IPS-18c (cell line): ENCODE measurements around the gene RCAN3.
A peak's percentile ranks its signal among the peaks of the same experiment; 100 is the strongest.
"Not testable (repeated sequence)": the region's sequence is repeated elsewhere in the genome, so short reads cannot be mapped to it uniquely, and the experiment has no call there.

Experiments
- H3K4me3 ChIP-seq: 2 replicates; pipeline ENCODE4 v1.7.0; 2013; ENCODE audit warnings: low read depth, mild to moderate bottlenecking, low read length, moderate library complexity; ENCODE audit not compliant: insufficient read depth
- H3K9me3 ChIP-seq: one replicate; pipeline ENCODE4 v1.6.1; 2013; ENCODE audit warnings: mild to moderate bottlenecking, low read length, moderate library complexity; ENCODE audit not compliant: control insufficient read depth, insufficient read depth

RCAN3 gene

DNA sequence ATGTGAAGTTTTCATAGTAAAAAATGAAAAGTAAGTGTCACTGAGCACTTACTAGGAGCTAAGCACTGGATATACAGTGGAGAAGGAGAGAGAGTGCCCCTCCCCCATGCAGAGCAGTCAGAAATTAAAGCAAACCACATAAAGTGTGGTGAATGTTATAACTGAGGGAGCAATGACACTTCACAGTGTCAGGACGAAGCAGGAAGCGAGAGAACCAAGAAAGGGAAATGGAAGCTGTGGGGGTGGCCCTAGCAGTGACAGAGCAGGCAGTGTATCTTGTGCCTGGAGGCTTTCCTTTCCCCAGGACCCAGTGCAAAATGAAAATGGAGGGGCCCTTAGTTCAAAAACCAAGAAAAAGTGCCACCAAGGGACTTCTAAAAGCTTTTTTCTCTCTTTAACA, 21.5 kb upstream of the RCAN3 start:
- no peaks in the 10 kb centered on the region for H3K9me3 ChIP-seq
- no peak overlapping the region for H3K4me3 ChIP-seq

DNA sequence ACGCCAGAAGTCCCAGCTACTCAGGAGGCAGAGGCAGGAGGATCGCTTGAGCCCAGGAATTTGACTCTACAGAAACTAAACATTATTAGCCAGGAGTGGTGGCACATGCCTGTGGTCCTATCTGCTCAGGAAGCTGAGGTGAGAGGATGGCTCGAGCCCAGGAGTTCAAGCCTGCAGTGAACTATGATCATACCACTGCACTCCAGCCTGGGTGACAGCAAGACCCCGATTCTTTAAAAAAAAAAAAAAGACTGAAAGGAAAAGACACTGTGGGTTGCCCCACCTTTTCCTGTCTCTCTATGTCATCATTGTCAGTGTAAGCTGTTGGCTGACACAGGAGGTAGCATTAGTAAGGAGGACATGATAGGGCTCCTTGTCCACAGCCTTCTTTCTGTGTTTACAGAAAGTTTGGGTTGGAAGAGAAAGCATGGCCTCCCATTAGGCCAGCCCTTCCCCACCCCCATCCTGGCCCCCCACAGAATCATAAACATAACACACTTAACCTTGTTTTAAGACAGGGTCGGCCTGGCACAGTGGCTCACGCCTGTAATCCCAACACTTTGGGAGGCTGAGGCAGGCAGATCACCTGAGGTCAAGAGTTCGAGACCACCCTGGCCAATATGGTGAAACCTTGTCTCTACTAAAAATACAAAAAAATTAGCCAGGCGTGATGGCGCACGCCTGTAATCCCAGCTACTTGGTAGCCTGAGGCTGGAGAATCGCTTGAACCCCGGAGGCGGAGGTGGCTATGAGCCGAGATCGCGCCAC, 20.6 kb upstream of the RCAN3 start:
- Histone ChIP-seq H3K4me3 (no peak overlapping the region), H3K9me3 (no peaks in the 10 kb centered on the region)

DNA sequence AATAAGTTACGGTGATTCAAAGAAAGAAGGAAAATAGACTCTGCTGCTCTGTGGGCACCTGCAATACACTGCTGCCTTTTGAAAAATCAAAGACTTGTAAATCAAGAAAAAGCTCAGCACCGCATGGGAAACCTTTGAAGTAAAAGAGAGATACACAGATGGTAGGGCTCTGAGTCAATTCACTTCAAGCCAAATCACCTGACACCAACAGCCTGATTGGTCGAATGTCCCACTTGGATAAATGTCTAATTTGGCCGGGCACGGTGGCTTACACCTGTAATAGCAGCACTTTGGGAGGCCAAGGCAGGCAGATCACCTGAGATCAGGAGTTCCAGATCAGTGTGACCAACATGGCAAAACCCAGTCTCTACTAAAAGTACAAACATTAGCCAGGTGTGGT, 19.2 kb upstream of the RCAN3 start:
- H3K9me3 ChIP-seq, result no peaks in the 10 kb centered on the region
- H3K4me3 ChIP-seq, result no peak overlapping the region

DNA sequence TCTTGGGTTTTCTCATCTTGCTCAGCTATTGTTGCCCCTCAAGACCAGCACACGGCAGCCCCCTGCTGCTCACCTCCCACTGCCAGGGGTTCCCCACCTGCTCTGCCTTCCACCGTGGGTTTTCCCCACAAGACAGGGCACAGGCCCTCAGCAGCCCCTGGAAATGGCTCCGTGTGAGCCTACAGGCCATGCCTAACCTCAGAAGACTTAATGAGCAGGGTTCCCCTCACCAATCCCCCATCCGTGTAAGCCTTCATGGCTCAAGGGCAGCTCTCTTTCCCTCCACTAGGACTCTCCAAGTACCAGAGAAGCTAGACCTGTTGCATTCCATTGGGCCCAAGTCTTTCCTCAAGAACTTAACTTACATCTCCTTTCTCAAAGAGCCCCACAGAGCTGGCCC, 18.4 kb upstream of the RCAN3 start:
- Histone ChIP-seq H3K9me3 (peaks cover 4% of the 10 kb centered on the region), H3K4me3 (no peak overlapping the region)

DNA sequence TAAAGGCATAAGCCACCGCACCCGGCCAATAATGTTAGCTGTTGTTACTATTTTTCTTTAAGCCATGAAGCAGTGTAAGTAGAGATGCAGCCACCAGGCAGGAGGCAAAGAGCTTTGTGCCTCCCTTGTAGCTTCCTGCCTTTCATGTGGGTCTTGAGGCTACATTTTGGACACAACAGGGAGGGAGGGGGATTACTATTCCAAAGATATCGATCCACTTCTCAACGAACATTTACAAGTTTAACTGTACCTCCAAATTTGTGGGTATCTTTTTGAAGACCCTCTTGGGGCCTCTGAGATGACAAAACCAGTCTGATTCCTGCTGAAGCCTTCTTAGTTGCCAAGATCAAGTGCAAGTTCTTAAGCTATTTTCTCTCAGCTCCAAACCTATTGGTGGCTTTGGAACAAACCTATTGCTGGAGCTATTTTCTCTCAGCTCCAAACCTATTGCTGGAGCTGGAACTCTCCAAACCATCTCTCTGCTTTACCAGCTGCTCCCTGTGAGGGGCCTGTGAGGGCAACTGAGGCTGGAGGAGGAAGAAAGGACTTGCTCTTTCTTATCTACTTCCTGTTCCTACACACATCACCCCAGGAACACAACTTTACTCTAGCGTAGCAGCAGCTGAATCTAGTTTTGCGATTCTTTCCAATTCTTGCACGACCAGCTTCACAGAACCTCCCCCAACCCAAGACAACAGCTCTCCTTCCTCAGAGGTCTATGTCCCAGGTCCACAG, 16.1 kb upstream of the RCAN3 start:
- Histone ChIP-seq H3K9me3 (peaks cover 7% of the 10 kb centered on the region), H3K4me3 (no peak overlapping the region)

- H3K9me3 ChIP-seq, result peaks cover 7% of the 10 kb centered on the region
Measured at GRCh38 chr1:24487455-24487854, 15.2 kb upstream of the RCAN3 start.

DNA sequence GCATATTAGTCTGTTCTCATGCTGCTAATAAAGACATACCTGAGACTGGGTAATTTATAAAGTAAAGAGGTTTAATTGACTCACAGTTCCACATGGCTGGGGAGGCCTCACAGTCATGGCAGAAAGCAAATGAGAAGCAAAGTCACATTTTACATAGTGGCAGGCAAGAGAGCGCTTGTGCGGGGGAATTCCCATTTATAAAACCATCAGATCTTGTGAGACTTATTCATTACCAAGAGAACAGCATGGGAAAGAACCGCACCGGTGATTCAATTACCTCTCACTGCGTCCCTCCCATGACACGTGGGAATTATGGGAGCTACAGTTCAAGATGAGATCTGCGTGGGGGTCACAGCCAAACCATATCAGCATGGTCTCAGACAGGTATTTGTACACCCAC, 14.5 kb upstream of the RCAN3 start:
- H3K4me3 ChIP-seq, H3K9me3 ChIP-seq: not testable (repeated sequence)

More at GRCh38 chr1:24487455-24487854, 15.2 kb upstream of the RCAN3 start:
- H3K4me3 ChIP-seq, result no peak overlapping the region

- H3K9me3 ChIP-seq, result peaks cover 7% of the 10 kb centered on the region
- H3K4me3 ChIP-seq, result no peak overlapping the region
Measured at GRCh38 chr1:24489674-24490073, 13.0 kb upstream of the RCAN3 start.

DNA sequence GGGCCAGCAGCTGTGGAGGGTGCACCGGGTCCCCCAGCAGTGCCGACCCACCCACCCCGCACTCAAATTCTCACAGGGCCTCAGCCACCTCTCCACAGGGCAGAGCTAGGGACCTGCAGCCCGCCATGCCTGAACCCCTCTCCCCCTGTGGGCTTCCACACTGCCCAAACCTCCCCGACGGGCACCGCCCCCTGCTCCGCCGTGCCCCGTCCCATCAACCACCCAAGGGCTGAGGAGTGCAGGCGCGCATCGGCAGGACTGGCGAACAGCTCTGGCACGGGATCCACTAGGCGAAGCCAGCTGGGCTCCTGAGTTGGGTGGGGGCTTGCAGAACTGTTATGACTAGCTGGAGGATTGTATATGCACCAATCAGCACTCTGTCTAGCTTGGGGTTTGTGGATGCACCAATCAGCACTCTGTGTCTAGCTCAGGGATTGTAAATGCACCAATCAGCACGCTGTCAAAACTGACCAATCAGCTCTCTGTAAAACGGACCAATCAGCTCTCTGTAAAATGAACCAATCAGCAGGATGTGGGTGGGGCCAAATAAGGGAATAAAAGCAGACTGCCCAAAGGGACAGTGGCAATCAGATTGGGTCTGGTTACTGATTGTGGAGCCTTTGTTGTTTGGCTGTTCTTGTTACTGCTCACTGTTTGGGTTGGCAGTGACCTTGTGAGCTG, 12.4 kb upstream of the RCAN3 start:
- no peak overlapping the region for H3K4me3 ChIP-seq

DNA sequence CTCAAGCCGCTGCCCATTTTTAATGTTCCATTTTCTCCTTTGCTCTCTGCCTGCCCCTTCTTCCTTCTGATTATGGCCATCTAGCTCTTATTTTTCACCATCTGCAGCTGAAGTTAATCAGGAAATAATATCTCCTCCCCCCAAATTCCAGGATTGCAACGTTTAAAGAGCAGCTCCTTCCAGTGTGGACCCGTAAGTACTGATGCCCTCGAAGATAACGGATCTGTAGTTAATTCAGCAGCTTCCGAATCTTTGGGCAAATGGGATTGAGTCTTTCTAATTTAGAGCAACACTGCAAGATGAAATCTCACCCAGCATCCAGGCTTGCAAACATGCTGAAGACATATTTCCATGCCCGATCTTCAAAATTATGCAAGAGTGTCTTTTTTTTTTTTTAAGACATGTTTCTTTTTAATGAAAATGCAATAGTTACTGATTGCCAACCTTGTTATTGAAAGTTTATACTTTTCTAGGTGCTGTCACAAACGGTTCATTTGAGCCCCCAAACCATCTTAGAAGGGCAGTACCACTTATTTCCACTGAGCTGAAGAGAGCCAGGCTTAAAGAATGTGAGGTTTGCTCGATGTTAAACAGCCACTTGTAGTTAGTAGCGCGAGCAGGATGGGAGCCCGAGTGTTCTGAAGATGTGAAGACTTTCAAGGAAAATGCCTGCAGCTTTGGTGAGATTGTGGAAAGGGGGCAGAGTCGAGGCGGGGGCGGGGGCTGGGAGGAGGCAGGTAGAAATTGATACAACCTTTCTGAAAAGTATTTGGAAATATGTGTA, 10.9 kb upstream of the RCAN3 start:
- Histone ChIP-seq H3K9me3 (peaks cover 7% of the 10 kb centered on the region), H3K4me3 (no peak overlapping the region)

More for the DNA sequence above, 12.4 kb upstream of the RCAN3 start:
- peaks cover 7% of the 10 kb centered on the region for H3K9me3 ChIP-seq

GRCh38 chr1:24492935-24493334, 9.7 kb upstream of the RCAN3 start:
- H3K4me3 ChIP-seq, H3K9me3 ChIP-seq: not testable (repeated sequence)

- Histone ChIP-seq H3K9me3 (peaks cover 7% of the 10 kb centered on the region), H3K4me3 (no peak overlapping the region)
Measured at GRCh38 chr1:24493785-24494184, 8.9 kb upstream of the RCAN3 start.

DNA sequence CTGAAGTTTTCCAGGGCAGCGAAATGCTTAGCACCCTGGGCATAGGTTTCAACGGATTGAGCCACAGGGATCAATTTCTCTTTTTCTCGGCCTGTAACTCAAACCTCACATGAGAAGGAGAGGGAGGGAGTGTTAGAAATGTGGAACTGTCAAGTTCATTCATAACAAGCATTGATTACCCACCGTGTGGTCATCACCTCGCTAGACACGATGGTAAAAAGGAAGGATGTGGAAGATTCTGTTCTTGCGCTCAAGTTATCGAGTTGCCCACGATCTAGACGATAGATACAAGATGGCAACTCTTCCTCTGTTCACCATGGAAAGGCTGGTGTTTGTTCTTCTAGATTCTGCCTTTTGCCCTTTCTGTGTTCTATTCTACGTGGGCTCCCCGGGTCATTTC, 4.0 kb upstream of the RCAN3 start:
- no peak overlapping the region for H3K4me3 ChIP-seq
- no peaks in the 10 kb centered on the region for H3K9me3 ChIP-seq

DNA sequence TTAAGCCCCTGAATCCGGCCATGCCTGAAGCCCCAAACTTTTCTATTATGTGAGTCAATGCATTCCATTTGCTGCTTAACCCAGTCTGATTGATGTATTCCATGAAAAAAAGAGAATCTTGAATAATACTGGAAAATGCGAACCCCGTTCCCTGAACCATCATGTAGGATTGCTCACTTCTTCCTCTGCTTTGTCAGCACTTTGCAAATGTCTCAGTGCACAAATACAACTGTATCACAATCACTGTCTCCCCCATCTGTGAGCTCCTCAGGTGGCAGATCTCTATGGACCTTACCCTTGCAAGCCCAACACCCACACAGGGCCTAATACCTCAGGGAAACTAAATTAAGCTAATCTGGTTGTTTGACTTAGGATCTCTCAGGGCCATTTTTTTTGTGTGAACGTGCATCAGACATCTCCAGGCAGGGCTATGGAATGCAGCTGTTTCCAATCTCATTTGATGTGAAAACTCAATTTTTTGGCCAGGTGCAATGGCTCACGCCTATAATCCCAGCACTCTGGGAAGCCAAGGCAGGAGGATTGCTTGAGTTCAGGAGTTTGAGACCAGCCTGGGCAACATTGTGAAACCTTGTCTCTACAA, 2.1 kb upstream of the RCAN3 start:
- Histone ChIP-seq H3K4me3 (no peak overlapping the region), H3K9me3 (no peaks in the 10 kb centered on the region)

GRCh38 chr1:24501371-24502064, 1.1 kb upstream of the RCAN3 start:
- Histone ChIP-seq H3K4me3 (peak overlapping the region; percentile 75; the same call in 1 of the 2 replicates), H3K9me3 (no peaks in the 10 kb centered on the region)

DNA sequence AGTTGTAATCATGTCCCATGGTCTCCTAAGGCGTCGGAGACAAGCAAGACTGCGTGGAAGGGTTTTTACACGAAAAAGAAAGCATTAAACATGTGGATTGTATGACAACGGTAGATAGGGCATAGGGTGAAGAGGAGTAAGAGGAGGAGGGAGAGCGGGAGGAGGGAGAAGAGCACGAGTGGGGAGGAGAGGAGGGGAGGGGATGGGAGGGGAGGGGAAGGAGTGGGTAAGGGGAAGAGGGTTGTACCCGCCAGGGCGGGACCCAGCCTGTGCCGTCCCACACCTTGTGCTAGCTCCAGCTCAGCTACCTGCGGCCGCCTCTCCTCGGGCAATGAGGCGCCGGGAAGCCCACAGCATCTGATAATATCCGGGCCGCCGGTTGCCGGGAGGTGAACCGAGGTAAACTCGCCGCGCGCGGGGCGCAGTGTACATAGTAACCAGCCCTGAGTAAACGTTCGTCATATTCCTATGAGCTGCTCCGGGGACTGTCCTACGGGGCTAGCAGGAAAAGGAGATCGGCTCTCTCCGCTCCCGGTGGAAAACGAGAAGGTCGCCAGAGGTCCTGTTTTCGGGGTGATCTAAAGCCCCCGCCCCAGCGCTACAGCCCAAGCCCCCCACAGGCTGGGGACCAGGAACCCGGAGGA, 449 bp upstream of the RCAN3 start:
- Histone ChIP-seq H3K4me3 (peak overlapping the region; percentile 75), H3K9me3 (no peaks in the 10 kb centered on the region)
